ENCODE data around the gene ENTREP3. TPM values are rescaled to one million over a fixed set of nuclear protein-coding genes. Genes with fewer than 3 reads are reported as not detected.

The ENTREP3 gene
- total RNA-seq, 3 donors from 2014 or later: 8.2 to 12.1 (median 10.2) TPM

GRCh38 chr1:155285631-155286044, 30.4 kb upstream of the ENTREP3 start:
- intact Hi-C loops (cut with DNase I; ENCODE audit: low total_unique reads): no loop called here

GRCh38 chr1:155285063-155285462, 29.8 kb upstream of the ENTREP3 start:
- no peaks in the 10 kb centered on the region for H3K4me1 ChIP-seq

More at GRCh38 chr1:155285631-155286044, 30.4 kb upstream of the ENTREP3 start:
- Histone ChIP-seq H3K36me3 (no peaks in the 10 kb centered on the region), H3K4me3 (no peak overlapping the region), H3K27ac (no peak overlapping the region), H3K4me1 (no peaks in the 10 kb centered on the region), H3K9me3 (no peaks in the 10 kb centered on the region), H3K27me3 (no peaks in the 10 kb centered on the region)
- no peak for DNase-seq (ENCODE audit: low spot score in 2 of 2)
- TF ChIP-seq POLR2A (IDR thresholded peaks at IDR 0.05) (no peak), POLR2AphosphoS5 (IDR thresholded peaks at IDR 0.05) (no peak), CTCF (IDR thresholded peaks at IDR 0.05) (no peak)

GRCh38 chr1:155284476-155284875, 29.2 kb upstream of the ENTREP3 start:
- H3K27me3 ChIP-seq: no peaks in the 10 kb centered on the region
- H3K4me3 ChIP-seq: no peak overlapping the region
- DNase-seq (ENCODE audit: low spot score in 2 of 2): no peak
- TF ChIP-seq CTCF (IDR thresholded peaks at IDR 0.05): no peak
- no peak for TF ChIP-seq POLR2AphosphoS5 (IDR thresholded peaks at IDR 0.05)
- TF ChIP-seq POLR2A (IDR thresholded peaks at IDR 0.05): no peak
- no peak overlapping the region for H3K27ac ChIP-seq
- H3K9me3 ChIP-seq: no peaks in the 10 kb centered on the region
- H3K36me3 ChIP-seq: no peaks in the 10 kb centered on the region
- H3K4me1 ChIP-seq: no peaks in the 10 kb centered on the region
- intact Hi-C loops (cut with DNase I; ENCODE audit: low total_unique reads): no loop called here

More at GRCh38 chr1:155285063-155285462, 29.8 kb upstream of the ENTREP3 start:
- intact Hi-C loops (cut with DNase I; ENCODE audit: low total_unique reads): no loop called here
- no peak for DNase-seq (ENCODE audit: low spot score in 2 of 2)
- no peak overlapping the region for H3K4me3 ChIP-seq
- H3K36me3 ChIP-seq: no peaks in the 10 kb centered on the region
- TF ChIP-seq CTCF (IDR thresholded peaks at IDR 0.05) (no peak), POLR2AphosphoS5 (IDR thresholded peaks at IDR 0.05) (no peak)
- H3K9me3 ChIP-seq: no peaks in the 10 kb centered on the region
- no peak overlapping the region for H3K27ac ChIP-seq
- H3K27me3 ChIP-seq: no peaks in the 10 kb centered on the region

- DNase-seq (ENCODE audit: low spot score in 2 of 2): no peak
- Histone ChIP-seq H3K4me3 (no peak overlapping the region), H3K27ac (no peak overlapping the region), H3K9me3 (no peaks in the 10 kb centered on the region), H3K4me1 (peaks cover 0 to 3% of the 10 kb centered on the region in 2 donors), H3K27me3 (no peaks in the 10 kb centered on the region), H3K36me3 (no peaks in the 10 kb centered on the region)
- TF ChIP-seq POLR2AphosphoS5 (IDR thresholded peaks at IDR 0.05) (no peak), CTCF (IDR thresholded peaks at IDR 0.05) (no peak), POLR2A (IDR thresholded peaks at IDR 0.05) (no peak)
- intact Hi-C loops (cut with DNase I; ENCODE audit: low total_unique reads): no loop called here
These were observed 27.3 kb upstream of the ENTREP3 start for GRCh38 chr1:155282488-155283091.

GRCh38 chr1:155279268-155279667, 24.0 kb upstream of the ENTREP3 start:
- Histone ChIP-seq H3K27ac (no peak overlapping the region), H3K4me3 (no peak overlapping the region), H3K4me1 (peaks cover 0 to 3% of the 10 kb centered on the region in 2 donors), H3K27me3 (no peaks in the 10 kb centered on the region), H3K9me3 (no peaks in the 10 kb centered on the region), H3K36me3 (no peaks in the 10 kb centered on the region)
- intact Hi-C loops (cut with DNase I; ENCODE audit: low total_unique reads): no loop called here
- no peak for DNase-seq (ENCODE audit: low spot score in 2 of 2)
- TF ChIP-seq CTCF (IDR thresholded peaks at IDR 0.05) (no peak), POLR2AphosphoS5 (IDR thresholded peaks at IDR 0.05) (no peak), POLR2A (IDR thresholded peaks at IDR 0.05) (no peak)
